Measurements from ENCODE around the gene PIWIL4. TPM values are rescaled to one million over a fixed set of nuclear protein-coding genes. Genes with fewer than 3 reads are reported as not detected.
A peak's percentile ranks its signal among the peaks of the same experiment; 100 is the strongest.

The PIWIL4 gene
- total RNA-seq, 1 donor, result 2.7 TPM

DNA sequence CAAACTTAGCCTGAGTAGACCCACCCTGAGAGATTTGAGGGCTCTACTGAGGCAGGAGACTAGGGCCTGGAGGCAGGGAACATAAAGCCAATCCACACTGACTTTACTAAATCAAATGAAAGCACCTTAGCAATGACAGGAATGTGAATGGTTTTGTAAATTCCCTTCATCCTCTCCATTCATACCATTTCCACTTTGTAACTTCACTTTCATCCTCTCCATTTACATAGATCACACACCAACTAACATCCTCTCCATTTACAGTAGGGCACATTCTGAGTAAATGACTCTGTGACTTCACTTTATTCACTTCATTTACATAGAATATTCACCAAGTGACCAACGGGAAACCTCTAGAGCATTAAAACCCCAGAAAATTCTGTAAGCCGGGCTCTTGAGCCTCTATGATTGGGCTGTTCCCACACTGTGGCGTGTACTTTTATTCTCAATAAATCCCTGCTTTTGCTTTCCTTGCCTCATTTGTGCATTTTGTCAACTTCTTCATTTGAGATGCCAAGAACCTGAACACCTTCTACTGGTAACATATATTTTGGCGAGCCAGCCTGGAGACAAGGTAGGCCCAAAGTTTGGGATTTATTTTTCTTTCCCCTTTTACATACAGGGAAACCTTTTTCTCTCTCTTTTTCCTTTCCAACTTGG is 82.9 kb downstream of the PIWIL4 start:
- H3K4me3 ChIP-seq (ENCODE audit: low read depth, low read length), result no peak overlapping the region
- TF ChIP-seq CTCF (IDR thresholded peaks at IDR 0.05; ENCODE audit: insufficient read depth, low read length), result no peak
- no peak for DNase-seq (ENCODE audit: low read depth)

DNA sequence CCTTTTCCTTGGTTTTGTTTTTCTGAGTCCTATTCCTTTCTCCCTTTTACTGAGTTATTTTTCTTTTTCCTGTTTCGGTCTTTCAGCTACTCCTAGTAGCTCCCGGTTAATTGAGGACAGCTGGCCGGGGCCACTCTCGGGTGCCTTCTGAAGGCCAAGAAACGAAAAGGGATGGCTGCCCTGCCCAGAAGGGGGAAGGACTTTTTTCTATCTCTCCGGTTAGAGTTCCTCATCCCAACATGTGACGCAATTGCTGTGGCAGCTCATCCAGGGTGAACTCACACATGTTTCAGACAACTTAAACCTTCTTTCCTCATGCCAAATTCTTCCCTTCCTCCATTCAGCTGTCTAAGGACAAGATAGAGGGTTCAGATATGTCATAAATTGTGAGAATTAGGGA is 83.6 kb downstream of the PIWIL4 start:
- TF ChIP-seq CTCF (IDR thresholded peaks at IDR 0.05; ENCODE audit: insufficient read depth, low read length), result no peak
- DNase-seq (ENCODE audit: low read depth), result peak; percentile 85

DNA sequence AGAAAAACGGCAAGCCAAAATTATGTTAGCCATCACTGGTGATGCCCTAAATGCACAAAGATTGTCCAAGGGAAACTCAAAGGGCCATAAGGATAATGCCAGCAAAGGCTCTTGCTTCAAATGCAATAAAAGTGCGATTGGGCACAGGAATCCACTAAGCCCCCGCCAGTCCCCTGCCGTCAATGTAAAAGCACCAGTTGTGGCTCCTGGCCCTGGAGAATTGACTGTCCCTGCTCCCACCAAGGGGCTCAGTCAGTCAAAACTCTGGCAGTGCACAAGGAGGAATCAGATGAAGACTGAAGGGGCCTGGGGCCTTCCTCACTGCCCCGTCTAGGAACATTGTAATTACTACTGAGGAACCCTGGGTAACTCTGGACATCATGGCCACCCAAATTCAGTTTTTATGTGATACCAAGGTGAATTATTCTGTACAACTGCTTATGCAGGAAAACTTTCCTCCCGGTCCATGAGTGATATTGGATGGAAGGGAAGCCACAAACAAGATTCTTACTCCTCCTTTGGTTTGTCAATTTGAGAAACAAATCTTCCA is 85.6 kb downstream of the PIWIL4 start:
- H3K4me3 ChIP-seq (ENCODE audit: low read depth, low read length), result no peak overlapping the region
- no peak for DNase-seq (ENCODE audit: low read depth)
- TF ChIP-seq CTCF (IDR thresholded peaks at IDR 0.05; ENCODE audit: insufficient read depth, low read length), result no peak

More for the DNA sequence above, 83.6 kb downstream of the PIWIL4 start:
- H3K4me3 ChIP-seq (ENCODE audit: low read depth, low read length), result no peak overlapping the region

DNA sequence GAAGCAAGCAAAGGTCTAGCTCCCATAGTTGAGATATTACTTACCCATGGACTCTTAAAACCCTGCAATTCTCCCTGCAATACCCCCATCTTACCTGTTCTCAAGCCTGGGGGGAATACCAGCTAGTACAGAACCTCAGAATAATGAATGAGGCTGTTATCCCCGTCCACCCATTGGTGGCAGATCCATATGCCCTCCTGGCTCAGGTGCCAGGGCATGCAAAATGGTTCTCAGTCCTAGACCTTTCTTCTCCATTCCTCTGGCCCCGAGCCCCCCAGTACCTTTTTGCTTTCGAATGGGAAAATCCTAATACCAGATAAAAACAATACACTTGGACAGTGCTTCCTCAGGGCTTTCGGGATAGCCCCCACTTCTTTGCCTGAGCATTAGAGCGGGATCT is 86.4 kb downstream of the PIWIL4 start:
- no peak for DNase-seq (ENCODE audit: low read depth)
- no peak overlapping the region for H3K4me3 ChIP-seq (ENCODE audit: low read depth, low read length)
- no peak for TF ChIP-seq CTCF (IDR thresholded peaks at IDR 0.05; ENCODE audit: insufficient read depth, low read length)

DNA sequence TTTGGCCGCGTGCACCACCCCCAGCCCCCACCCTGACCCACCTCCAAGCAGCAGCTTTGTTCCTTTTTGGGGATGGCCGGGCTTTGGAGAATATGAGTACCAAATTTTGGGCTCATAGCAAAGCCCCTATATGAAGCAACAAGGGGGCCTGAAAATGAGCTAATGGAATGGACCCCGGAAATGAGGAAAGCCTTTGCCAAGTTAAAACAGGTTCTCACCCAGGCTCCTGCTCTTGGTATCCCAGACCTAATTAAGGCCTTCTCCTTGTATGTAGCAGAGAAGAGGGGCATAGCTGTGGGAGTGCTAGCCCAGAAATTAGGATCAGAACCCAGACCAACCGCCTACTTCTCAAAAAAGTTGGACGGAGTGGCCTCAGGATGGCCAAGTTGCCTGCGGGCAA is 87.0 kb downstream of the PIWIL4 start:
- no peak overlapping the region for H3K4me3 ChIP-seq (ENCODE audit: low read depth, low read length)
- no peak for TF ChIP-seq CTCF (IDR thresholded peaks at IDR 0.05; ENCODE audit: insufficient read depth, low read length)
- no peak for DNase-seq (ENCODE audit: low read depth)

DNA sequence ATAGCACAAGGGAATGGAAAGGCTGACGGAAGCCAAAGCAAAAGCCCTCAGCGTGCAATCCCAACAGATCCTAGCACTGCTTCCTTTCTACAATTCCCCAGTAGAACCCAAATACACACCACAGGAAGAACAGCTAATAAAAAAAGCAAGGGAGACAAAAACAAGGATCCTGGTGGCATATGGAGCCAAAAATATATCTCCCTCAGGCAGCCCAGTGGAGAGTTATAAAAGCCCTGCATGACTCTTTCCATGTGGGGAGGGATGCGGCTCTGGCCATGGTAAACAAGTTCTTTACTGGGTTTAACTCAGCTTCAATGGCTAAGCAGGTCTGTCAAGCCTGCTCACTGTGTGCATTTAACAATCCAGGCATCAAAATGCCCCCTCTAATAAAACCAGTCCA is 88.1 kb downstream of the PIWIL4 start:
- no peak for DNase-seq (ENCODE audit: low read depth)

More for the DNA sequence above, 88.1 kb downstream of the PIWIL4 start:
- TF ChIP-seq CTCF (IDR thresholded peaks at IDR 0.05; ENCODE audit: insufficient read depth, low read length), result no peak
- no peak overlapping the region for H3K4me3 ChIP-seq (ENCODE audit: low read depth, low read length)
